SK-N-SH (cell line): ENCODE results near the gene CCND3. TPM values are rescaled to one million over a fixed set of nuclear protein-coding genes. Genes with fewer than 3 reads are reported as not detected.

Experiments
- CTCF ChIA-PET: fragments of 300-600, 350-600 bp; formaldehyde crosslinking; extraction: SDS; loops from one replicate; lab custom pipeline; 2021; lab: Yijun Ruan, JAX
- POLR2A ChIA-PET: fragments of 350-600 bp; sonication (Branson Sonifier 250); formaldehyde crosslinking; extraction: SDS; loops from one replicate; lab custom pipeline; 2020; ENCODE audit warnings: antibody characterized with exemption, inconsistent platforms; lab: Yijun Ruan, JAX
- DNase-seq: peaks from one replicate; pipeline ENCODE4 v3.0.0; 2012
- H2AFZ ChIP-seq: fragments of 200-600 bp; sonication (generic); 2 replicates; pipeline ENCODE4 v1.8.1; 2016; ENCODE audit warnings: antibody characterized with exemption, mild to moderate bottlenecking, low read depth
- H3F3A ChIP-seq: fragments of 200-600 bp; sonication (generic); replicated peaks from 2 replicates; pipeline ENCODE3; 2016; ENCODE audit warnings: antibody characterized with exemption, mild to moderate bottlenecking; ENCODE audit not compliant: insufficient read depth
- H3K27ac ChIP-seq, 2 experiments: fragments of 200-500 bp in 1 of 2; fragments of 200-600 bp in 1 of 2; sonication (Bioruptor generic) in 1 of 2; sonication (generic), shearing (Covaris generic) in 1 of 2; 2 replicates each; pipeline versions ENCODE4 v1.5.1 to v1.6.1; 2014 to 2016; ENCODE audit warnings: low read depth in 2 of 2, inconsistent platforms in 1 of 2, low read length in 1 of 2, mild to moderate bottlenecking in 1 of 2, mixed read lengths in 1 of 2
- H3K27me3 ChIP-seq: fragments of 200-600 bp; sonication (generic), shearing (Covaris generic); 2 replicates; pipeline ENCODE4 v1.6.1; 2016; ENCODE audit warnings: mixed run types; ENCODE audit not compliant: insufficient read depth
- H3K36me3 ChIP-seq, 2 experiments: fragments of 200-500 bp in 1 of 2; fragments of 200-600 bp in 1 of 2; sonication (Bioruptor generic) in 1 of 2; sonication (generic) in 1 of 2; replicated peaks in 1 of 2; 2 replicates each; pipeline versions ENCODE3 to v1.5.1; 2014 to 2016; ENCODE audit warnings: low read length in 1 of 2, mild to moderate bottlenecking in 1 of 2; ENCODE audit not compliant: insufficient read depth in 2 of 2, control insufficient read depth in 1 of 2
- H3K4me1 ChIP-seq, 2 experiments: fragments of 200-500 bp in 1 of 2; fragments of 200-600 bp in 1 of 2; sonication (Bioruptor generic) in 1 of 2; sonication (generic), shearing (Covaris generic) in 1 of 2; 2 replicates each; pipeline versions ENCODE4 v1.5.1 to v1.6.1; 2014 to 2016; ENCODE audit warnings: low read depth in 1 of 2, low read length in 1 of 2, mixed run types in 1 of 2; ENCODE audit not compliant: insufficient read depth in 2 of 2, control insufficient read depth in 1 of 2
- H3K4me2 ChIP-seq: fragments of 200-600 bp; sonication (generic), shearing (Covaris generic); 2 replicates; pipeline ENCODE4 v1.6.1; 2017; ENCODE audit warnings: mixed run types
- H3K4me3 ChIP-seq, 2 experiments: fragments of 200-500 bp in 1 of 2; fragments of 200-600 bp in 1 of 2; sonication (Bioruptor generic) in 1 of 2; sonication (generic), shearing (Covaris generic) in 1 of 2; 2 replicates each; pipeline versions ENCODE4 v1.5.1 to v1.8.1; 2014 to 2016; ENCODE audit warnings: low read depth in 2 of 2, inconsistent platforms in 1 of 2, low read length in 1 of 2, mild to moderate bottlenecking in 1 of 2, mixed read lengths in 1 of 2, moderate library complexity in 1 of 2
- H3K79me2 ChIP-seq: fragments of 200-600 bp; sonication (generic); 2 replicates; pipeline ENCODE4 v1.8.1; 2017; ENCODE audit warnings: mild to moderate bottlenecking; ENCODE audit not compliant: insufficient read depth
- H3K9ac ChIP-seq: fragments of 200-600 bp; sonication (generic); 2 replicates; pipeline ENCODE4 v1.6.1; 2017; ENCODE audit warnings: mixed run types
- H3K9me2 ChIP-seq: fragments of 200-600 bp; sonication (generic); 2 replicates; pipeline ENCODE4 v1.6.1; 2017; ENCODE audit warnings: mixed run types
- H3K9me3 ChIP-seq: fragments of 200-600 bp; sonication (generic); 2 replicates; pipeline ENCODE4 v1.6.1; 2017; ENCODE audit warnings: mixed run types, mild to moderate bottlenecking, moderate library complexity
- H4K20me1 ChIP-seq: fragments of 200-600 bp; sonication (generic); 2 replicates; pipeline ENCODE4 v1.6.1; 2017; ENCODE audit warnings: mild to moderate bottlenecking, mixed run types; ENCODE audit not compliant: insufficient read depth
- ELF1 ChIP-seq: IDR thresholded peaks from 2 replicates; pipeline ENCODE4 v1.4.0; 2012
- EP300 ChIP-seq, 2 experiments: IDR thresholded peaks; 2 replicates each; pipeline versions ENCODE4 v1.4.0 to v1.6.1; 2012; ENCODE audit warnings: borderline replicate concordance in 1 of 2, low read depth in 1 of 2, low read length in 1 of 2
- FOXJ3 ChIP-seq: sonication (generic); formaldehyde crosslinking; IDR thresholded peaks from 2 replicates; pipeline ENCODE4 v1.5.1; 2020; ENCODE audit warnings: mild to moderate bottlenecking, missing genetic modification reagents
- FOXM1 ChIP-seq: IDR thresholded peaks from 2 replicates; pipeline ENCODE4 v1.4.0; 2012; ENCODE audit warnings: low read depth, mild to moderate bottlenecking
- GABPA ChIP-seq: IDR thresholded peaks from 2 replicates; pipeline ENCODE4 v1.4.0; 2012; ENCODE audit warnings: low read depth, mild to moderate bottlenecking
- JUND ChIP-seq: IDR thresholded peaks from 2 replicates; pipeline ENCODE4 v1.4.0; 2012
- MXI1 ChIP-seq: IDR thresholded peaks from 2 replicates; pipeline ENCODE4 v1.6.1; 2012; ENCODE audit warnings: mild to moderate bottlenecking, low read depth, low read length, improper control_type of control experiment
- NRF1 ChIP-seq: IDR thresholded peaks from 2 replicates; pipeline ENCODE4 v1.6.1; 2012; ENCODE audit warnings: low read depth, mild to moderate bottlenecking, low read length
- PBX3 ChIP-seq: IDR thresholded peaks from 2 replicates; pipeline ENCODE4; 2012
- RFX5 ChIP-seq: IDR thresholded peaks from 2 replicates; pipeline ENCODE4 v1.6.1; 2012; ENCODE audit warnings: mild to moderate bottlenecking, improper control_type of control experiment, low read length
- RXRA ChIP-seq: IDR thresholded peaks from 2 replicates; pipeline ENCODE4 v1.4.0; 2012; ENCODE audit warnings: low read depth, mild to moderate bottlenecking, borderline replicate concordance
- TAF1 ChIP-seq: IDR thresholded peaks from 2 replicates; pipeline ENCODE4 v1.6.1; 2012; ENCODE audit warnings: low read depth, mild to moderate bottlenecking, low read length, moderate library complexity, borderline replicate concordance
- TCF12 ChIP-seq: IDR thresholded peaks from 2 replicates; pipeline ENCODE4 v1.4.0; 2012
- TEAD4 ChIP-seq: IDR thresholded peaks from 2 replicates; pipeline ENCODE4 v1.4.0; 2012; ENCODE audit warnings: mild to moderate bottlenecking, borderline replicate concordance; ENCODE audit not compliant: insufficient read depth
- USF1 ChIP-seq: IDR thresholded peaks from 2 replicates; pipeline ENCODE4 v1.4.0; 2012; ENCODE audit warnings: low read depth, borderline replicate concordance
- YY1 ChIP-seq: IDR thresholded peaks from 2 replicates; pipeline ENCODE4 v1.4.0; 2012; ENCODE audit warnings: low read depth, mild to moderate bottlenecking
- ZBTB33 ChIP-seq: IDR thresholded peaks from 2 replicates; pipeline ENCODE4 v1.4.0; 2012; ENCODE audit warnings: low read depth, borderline replicate concordance
- WGBS: methylation state at CpG from one replicate; pipeline ENCODE4 v1.1.6; 2017; ENCODE audit warnings: low lambda C conversion rate; 5-methylcytosine and 5-hydroxymethylcytosine counted together
- polyA plus RNA-seq, 3 experiments: library from polyadenylated mRNA; depleted of rRNA; stranded (reverse); fragments of >200 nt; gene quantifications; 2 replicates each; pipeline ENCODE4 v1.2.3, GENCODE V29; 2012
- TF ChIP-seq, protein P1 (sequence below): fragments of 150-350 bp; IDR thresholded peaks from 2 replicates; pipeline ENCODE4 v1.6.1; 2017; ENCODE audit warnings: antibody characterized with exemption, low read length, low read depth, borderline replicate concordance

Gene CCND3
- polyA plus RNA-seq, 1 of the 3 experiments (the other 2 are of a cell fraction) = 26.6 TPM

GRCh38 chr6:41976794-41977484 is 35.3 kb upstream of the CCND3 start:
- no peak overlapping the region for H3K27ac ChIP-seq
- CTCF ChIA-PET = interaction anchor here (1.1 to 1.2 kb wide), 3 partner anchors 7 to 67 kb away, joined by 3 read pairs; no protein-coding TSS in a partner anchor
- POLR2A ChIA-PET = no interaction called here
- WGBS = 58% methylated on average over 9 of the region's 9 CpGs
- H4K20me1 ChIP-seq = no peaks in the 10 kb centered on the region
- H3K9me3 ChIP-seq = no peaks in the 10 kb centered on the region
- no peak overlapping the region for H3K9ac ChIP-seq
- H3K36me3 ChIP-seq = no peaks in the 10 kb centered on the region
- no peaks in the 10 kb centered on the region for H3K4me1 ChIP-seq
- DNase-seq = no peak
- H3F3A ChIP-seq = no peaks in the 10 kb centered on the region
- H3K27me3 ChIP-seq = no peaks in the 10 kb centered on the region
- H3K4me3 ChIP-seq = no peak overlapping the region
- no peak for TF ChIP-seq GABPA
- TF ChIP-seq ELF1 = no peak
- TF ChIP-seq ZBTB33 = no peak
- TF ChIP-seq, protein P1, sequence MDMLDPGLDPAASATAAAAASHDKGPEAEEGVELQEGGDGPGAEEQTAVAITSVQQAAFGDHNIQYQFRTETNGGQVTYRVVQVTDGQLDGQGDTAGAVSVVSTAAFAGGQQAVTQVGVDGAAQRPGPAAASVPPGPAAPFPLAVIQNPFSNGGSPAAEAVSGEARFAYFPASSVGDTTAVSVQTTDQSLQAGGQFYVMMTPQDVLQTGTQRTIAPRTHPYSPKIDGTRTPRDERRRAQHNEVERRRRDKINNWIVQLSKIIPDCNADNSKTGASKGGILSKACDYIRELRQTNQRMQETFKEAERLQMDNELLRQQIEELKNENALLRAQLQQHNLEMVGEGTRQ = no peak
- no peak for TF ChIP-seq RFX5
- TF ChIP-seq RXRA = no peak
- no peak for TF ChIP-seq JUND
- no peak for TF ChIP-seq TCF12
- no peak for TF ChIP-seq YY1
- TF ChIP-seq PBX3 = no peak
- TF ChIP-seq FOXJ3 (CRISPR knock-in tag) = no peak
- TF ChIP-seq USF1 = no peak
- TF ChIP-seq EP300 (IDR thresholded peaks at IDR 0.05; ENCODE audit: borderline replicate concordance in 1 of 2, low read depth in 1 of 2, low read length in 1 of 2) = no peak
- no peak for TF ChIP-seq NRF1
- no peak for TF ChIP-seq MXI1
- TF ChIP-seq TAF1 = no peak
- no peak for TF ChIP-seq TEAD4
- no peak for TF ChIP-seq FOXM1
- H3K4me2 ChIP-seq = no peak overlapping the region
- H3K79me2 ChIP-seq = no peaks in the 10 kb centered on the region
- no peak overlapping the region for H2AFZ ChIP-seq
- H3K9me2 ChIP-seq = no peaks in the 10 kb centered on the region
